Dermis blood vessel endothelial cell (primary cell): ENCODE results near the gene TNIK. TPM values are rescaled to one million over a fixed set of nuclear protein-coding genes. Genes with fewer than 3 reads are reported as not detected.
A peak's percentile ranks its signal among the peaks of the same experiment; 100 is the strongest.

Source experiments
- DNase-seq: peaks from one replicate; pipeline ENCODE4 v3.0.0; 2010
- total RNA-seq: library from RNA; depleted of rRNA; stranded (reverse); fragments of >200 nt; gene quantifications from 2 replicates; pipeline ENCODE4 v1.2.3, GENCODE V29; 2014

The TNIK gene
- total RNA-seq, 1 donor from 2014 or later: 8.2 TPM

- DNase-seq: no peak
Measured at GRCh38 chr3:171221104-171221503, 239.1 kb downstream of the TNIK start.

GRCh38 chr3:171219258-171219657 lies 240.9 kb downstream of the TNIK start:
- no peak for DNase-seq

GRCh38 chr3:171218069-171218468 lies 242.1 kb downstream of the TNIK start:
- no peak for DNase-seq

GRCh38 chr3:171213907-171214306 lies 246.3 kb downstream of the TNIK start:
- no peak for DNase-seq

- DNase-seq: no peak
Measured at GRCh38 chr3:171213178-171213577, 247.0 kb downstream of the TNIK start.

GRCh38 chr3:171212648-171213047 lies 247.6 kb downstream of the TNIK start:
- no peak for DNase-seq

- DNase-seq: peak; percentile 88
Measured at GRCh38 chr3:171206283-171206682, 253.9 kb downstream of the TNIK start.

- peak; percentile 91 for DNase-seq
Measured at GRCh38 chr3:171204942-171205341, 255.3 kb downstream of the TNIK start.

- no peak for DNase-seq
Measured at GRCh38 chr3:171201825-171202224, 258.4 kb downstream of the TNIK start.

- no peak for DNase-seq
Measured at GRCh38 chr3:171200750-171201088, 259.5 kb downstream of the TNIK start.

- peak; percentile 43 for DNase-seq
Measured at GRCh38 chr3:171200052-171200749, 260.0 kb downstream of the TNIK start.

- no peak for DNase-seq
Measured at GRCh38 chr3:171199473-171199829, 260.8 kb downstream of the TNIK start.

- no peak for DNase-seq
Measured at GRCh38 chr3:171198781-171199472, 261.3 kb downstream of the TNIK start.

GRCh38 chr3:171195686-171196085 lies 264.5 kb downstream of the TNIK start:
- DNase-seq: peak; percentile 45

- DNase-seq: no peak
Measured at GRCh38 chr3:171194965-171195364, 265.2 kb downstream of the TNIK start.

GRCh38 chr3:171193693-171194092 lies 266.5 kb downstream of the TNIK start:
- DNase-seq: peak; percentile 95

GRCh38 chr3:171192176-171192854 lies 267.9 kb downstream of the TNIK start:
- peak; percentile 87 for DNase-seq

GRCh38 chr3:171190668-171191067 lies 269.5 kb downstream of the TNIK start:
- DNase-seq: peak; percentile 68

GRCh38 chr3:171189394-171190080 lies 270.7 kb downstream of the TNIK start:
- no peak for DNase-seq

- peak; percentile 79 for DNase-seq
Measured at GRCh38 chr3:171187706-171188290, 272.4 kb downstream of the TNIK start.

- no peak for DNase-seq
Measured at GRCh38 chr3:171186817-171187500, 273.2 kb downstream of the TNIK start.

GRCh38 chr3:171186383-171186782 lies 273.8 kb downstream of the TNIK start:
- no peak for DNase-seq
